ENCODE results near the gene TNS1.

DNA sequence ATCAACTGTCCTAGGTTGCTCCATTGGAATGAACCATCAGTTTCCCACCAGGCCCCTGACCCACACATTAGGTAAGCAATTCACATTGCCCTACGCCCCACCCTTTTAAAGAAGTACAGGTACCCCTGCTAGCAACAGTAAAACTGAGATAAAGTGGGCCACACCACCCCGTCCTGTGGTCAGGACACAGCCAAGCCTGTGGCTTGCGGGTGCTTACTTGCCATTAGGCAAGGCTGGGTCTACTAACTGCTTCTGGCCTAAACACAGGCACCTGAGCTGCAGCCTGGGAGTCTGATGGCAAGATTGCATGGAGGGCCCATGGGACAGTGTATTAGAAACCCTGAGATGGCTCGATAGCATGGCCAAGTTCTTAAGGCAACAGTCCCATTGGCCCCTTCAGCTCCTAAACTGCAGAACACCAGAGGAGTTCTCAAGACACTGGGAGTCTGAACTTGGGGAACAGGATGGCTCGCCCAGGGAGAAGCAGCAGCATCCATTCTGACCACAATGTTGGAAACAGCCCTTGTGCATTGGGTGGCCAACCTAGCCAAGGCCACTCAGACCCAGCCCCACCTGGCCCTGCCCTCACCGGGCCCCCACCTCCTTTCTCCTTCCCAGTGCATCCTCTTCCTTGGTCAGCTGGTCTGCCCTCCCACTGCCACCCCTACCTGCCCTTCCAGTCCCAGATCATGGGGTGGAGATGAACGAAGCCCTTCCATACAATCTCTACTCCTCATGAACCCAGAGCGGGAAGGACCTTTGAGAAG is 177.1 kb downstream of the TNS1 start:
- TF ChIP-seq EZH2 (IDR thresholded peaks at IDR 0.05) (no peak), POLR2AphosphoS5 (IDR thresholded peaks at IDR 0.05; ENCODE audit: borderline replicate concordance, low read depth, low read length) (no peak)

All from SK-N-MC (cell line).